Psoas muscle (tissue), 8 donors: ENCODE data around the gene XRN1. TPM values are rescaled to one million over a fixed set of nuclear protein-coding genes. Genes with fewer than 3 reads are reported as not detected.

Source experiments
- ATAC-seq, 4 donors: fragments of 200-7000 bp; cut with Tn5 transposase; one replicate each; pipeline ENCODE4 v1.9.1; 2020; ENCODE audit warnings: moderate library complexity in 3 of 4, mild to moderate bottlenecking in 2 of 4
- DNase-seq, 2 donors: peaks; one replicate each; pipeline ENCODE4 v3.0.0-alpha.2; 2020
- H3K27ac ChIP-seq: fragments of 200-600 bp; one replicate; pipeline ENCODE4 v1.8.0; 2022
- H3K27me3 ChIP-seq, 3 donors: fragments of 200-600 bp in 1 of 3; one replicate each; pipeline versions ENCODE4 v1.6.1 to v1.8.0; 2013 to 2022; ENCODE audit warnings: low read length in 2 of 3, mild to moderate bottlenecking in 2 of 3, moderate library complexity in 1 of 3; ENCODE audit not compliant: insufficient read depth in 3 of 3
- H3K36me3 ChIP-seq, 2 donors: fragments of 200-600 bp in 1 of 2; one replicate each; pipeline versions ENCODE4 v1.6.1 to v1.8.0; 2013 to 2022; ENCODE audit warnings: low read depth in 1 of 2, mild to moderate bottlenecking in 1 of 2, moderate library complexity in 1 of 2; ENCODE audit not compliant: insufficient read depth in 1 of 2
- H3K4me1 ChIP-seq: fragments of 200-600 bp; one replicate; pipeline ENCODE4 v1.8.0; 2022
- H3K4me3 ChIP-seq: fragments of 200-600 bp; one replicate; pipeline ENCODE4 v1.8.0; 2022; ENCODE audit warnings: mild to moderate bottlenecking
- H3K9me3 ChIP-seq: fragments of 200-600 bp; one replicate; pipeline ENCODE4 v1.8.0; 2022
- CTCF ChIP-seq: fragments of 200-600 bp; IDR thresholded peaks from one replicate; pipeline ENCODE4 v1.8.0; 2022; ENCODE audit warnings: antibody characterized with exemption
- WGBS, 3 donors: extraction: QIAGEN DNeasy Blood & Tissue Kit; methylation state at CpG; one replicate each; pipeline versions ENCODE4 v1.1.6 to v1.1.7; 2013; 5-methylcytosine and 5-hydroxymethylcytosine counted together
- intact Hi-C, 2 donors: fragments of 100-400 bp; cut with DNase I; formaldehyde crosslinking; loops; one replicate each; pipeline versions ENCODE4 v1.11.0 to v1.14.2; 2022
- polyA plus RNA-seq, 3 donors: library from polyadenylated mRNA; stranded (reverse); fragments of 200-250 nt; gene quantifications; one replicate each; pipeline ENCODE4 v1.2.3, GENCODE V29; 2013
- total RNA-seq, 4 donors: library from RNA; stranded (reverse); fragmentation: NEBNext Ultra II Directional in 2 of 4; extraction: Animal tissue kit (Norgen Biotek cat#: 25700) in 2 of 4; gene quantifications; one replicate each; pipeline versions ENCODE4 v1.2.1 to v1.2.4, GENCODE V29; 2021 to 2023
- donor health status: healthy with polysubstance abuse.
- donor health status: DM: no; HTN: no; CAD: no; lungs with moderate emphysema.
- donor health status: Bipolar disorder and iron deficiency.
- donor health status: healthy.
- donor health status: DM: yes; HTN: yes; CAD: no.
- donor health status: DM: no; HTN: no; CAD: no.
- donor health status: DM: no; HTN: no; CAD: no.
- donor health status: DM: yes; HTN: yes; CAD: no.

Gene XRN1
- total and polyA plus RNA-seq, 7 donors, result 3.8 to 46.1 (median 26.7) TPM

- Histone ChIP-seq H3K9me3 (no peaks in the 10 kb centered on the region), H3K36me3 (no peaks in the 10 kb centered on the region)
- 66 to 93% (median 92%) methylated on average over 2 of the region's 2 CpGs for WGBS, 3 donors
Observed at GRCh38 chr3:142298626-142299025, 149.2 kb downstream of the XRN1 start.

GRCh38 chr3:142296507-142296906 is 151.3 kb downstream of the XRN1 start:
- no peak overlapping the region for H3K4me3 ChIP-seq
- intact Hi-C loops, result no loop called here
- no peak for ATAC-seq
- no peaks in the 10 kb centered on the region for H3K9me3 ChIP-seq
- H3K27ac ChIP-seq, result no peak overlapping the region
- DNase-seq, result no peak
- no peaks in the 10 kb centered on the region for H3K27me3 ChIP-seq
- no peaks in the 10 kb centered on the region for H3K4me1 ChIP-seq
- H3K36me3 ChIP-seq, result no peaks in the 10 kb centered on the region
- 87 to 97% (median 96%) methylated on average over 1 of the region's 1 CpG for WGBS, 3 donors
- TF ChIP-seq CTCF, result no peak

More at GRCh38 chr3:142298626-142299025, 149.2 kb downstream of the XRN1 start:
- Histone ChIP-seq H3K27me3 (no peaks in the 10 kb centered on the region), H3K27ac (no peak overlapping the region), H3K4me3 (no peak overlapping the region), H3K4me1 (no peaks in the 10 kb centered on the region)
- ATAC-seq (no peak), DNase-seq (no peak)
- intact Hi-C loops, result no loop called here
- TF ChIP-seq CTCF, result no peak

- Histone ChIP-seq H3K36me3 (no peaks in the 10 kb centered on the region), H3K4me1 (no peaks in the 10 kb centered on the region), H3K27ac (no peak overlapping the region), H3K27me3 (no peaks in the 10 kb centered on the region), H3K4me3 (no peak overlapping the region), H3K9me3 (no peaks in the 10 kb centered on the region)
- ATAC-seq, result no peak
- DNase-seq, result no peak
- no peak for TF ChIP-seq CTCF
- intact Hi-C loops, result no loop called here
- 95 to 97% (median 96%) methylated on average over 5 of the region's 5 CpGs for WGBS, 3 donors
Observed at GRCh38 chr3:142287866-142288638, 159.8 kb downstream of the XRN1 start.

- no peaks in the 10 kb centered on the region for H3K36me3 ChIP-seq
- no peaks in the 10 kb centered on the region for H3K4me1 ChIP-seq
- TF ChIP-seq CTCF, result no peak
- WGBS, 3 donors, result 51 to 64% (median 63%) methylated on average over 2 of the region's 2 CpGs
- H3K27ac ChIP-seq, result no peak overlapping the region
- no peak overlapping the region for H3K4me3 ChIP-seq
- no peaks in the 10 kb centered on the region for H3K9me3 ChIP-seq
- intact Hi-C loops, result no loop called here
- ATAC-seq (no peak), DNase-seq (no peak)
- H3K27me3 ChIP-seq, result no peaks in the 10 kb centered on the region
Observed at GRCh38 chr3:142285083-142285517, 162.7 kb downstream of the XRN1 start.
